HG03280 (cell line): ENCODE data around the gene SCD.
"Not testable (repeated sequence)": the region's sequence is repeated elsewhere in the genome, so short reads cannot be mapped to it uniquely, and the experiment has no call there.

Experiments used
- ATAC-seq: cut with Tn5 transposase; IDR thresholded peaks from one replicate; pipeline ENCODE4 v1.9.1; 2021; ENCODE audit warnings: mild to moderate bottlenecking, moderate library complexity; ENCODE audit not compliant: unreplicated experiment

The SCD gene

GRCh38 chr10:100359529-100360150 is 12.6 kb downstream of the SCD start:
- no peak for ATAC-seq

DNA sequence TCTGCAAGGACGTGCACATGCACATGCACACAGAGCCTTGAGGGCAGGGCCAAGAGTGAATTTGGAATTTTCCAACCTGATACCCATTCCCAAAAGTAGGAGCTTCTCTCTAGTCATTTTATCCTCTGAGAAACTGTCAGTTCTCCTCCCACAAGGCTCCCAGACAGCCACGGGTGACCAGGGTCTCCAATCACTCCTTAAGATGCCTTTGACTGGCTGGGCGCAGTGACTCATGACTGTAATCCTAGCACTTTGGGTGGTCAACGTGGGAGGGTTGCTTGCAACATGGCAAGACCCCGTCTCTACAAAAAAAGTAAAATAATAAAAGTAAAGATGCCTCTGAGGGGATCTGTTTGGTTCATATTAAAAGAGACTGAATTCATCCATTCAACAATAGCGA is 13.2 kb downstream of the SCD start:
- no peak for ATAC-seq

- no peak for ATAC-seq
These were observed 15.8 kb downstream of the SCD start for GRCh38 chr10:100362570-100363496.

- ATAC-seq: no peak
These were observed 17.1 kb downstream of the SCD start for GRCh38 chr10:100364175-100364574.

DNA sequence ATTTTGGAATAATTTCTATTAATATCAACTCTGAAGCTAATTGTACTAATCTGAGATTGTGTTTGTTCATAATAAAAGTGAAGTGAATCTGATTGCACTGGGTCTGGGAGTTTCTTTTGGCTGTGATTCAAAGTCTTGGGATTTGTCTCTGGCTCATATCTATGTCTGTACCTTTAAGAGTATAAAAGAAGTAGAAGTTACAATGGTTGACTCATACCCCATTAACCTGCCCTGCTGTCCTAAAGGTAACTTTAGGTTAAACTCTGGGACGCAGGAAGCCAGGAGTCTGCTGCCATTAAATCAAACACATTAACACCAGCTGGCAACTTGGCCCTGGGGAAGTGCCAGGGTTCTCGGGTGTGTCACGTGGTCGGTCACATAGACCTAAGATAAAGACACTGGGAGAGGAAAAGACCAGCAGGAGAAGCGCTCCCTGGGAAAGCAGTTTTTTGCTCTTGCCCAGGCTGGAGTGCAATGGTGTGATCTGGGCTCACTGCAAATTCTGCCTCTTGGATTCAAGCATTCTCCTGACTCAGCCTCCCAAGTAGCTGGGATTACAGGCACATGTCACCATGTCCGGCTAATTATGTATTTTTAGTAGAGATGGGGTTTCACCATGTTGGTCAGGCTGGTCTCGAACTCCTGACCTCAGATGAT is 17.8 kb downstream of the SCD start:
- ATAC-seq: no peak

- ATAC-seq: no peak
These were observed 21.7 kb downstream of the SCD start for GRCh38 chr10:100368721-100369120.

DNA sequence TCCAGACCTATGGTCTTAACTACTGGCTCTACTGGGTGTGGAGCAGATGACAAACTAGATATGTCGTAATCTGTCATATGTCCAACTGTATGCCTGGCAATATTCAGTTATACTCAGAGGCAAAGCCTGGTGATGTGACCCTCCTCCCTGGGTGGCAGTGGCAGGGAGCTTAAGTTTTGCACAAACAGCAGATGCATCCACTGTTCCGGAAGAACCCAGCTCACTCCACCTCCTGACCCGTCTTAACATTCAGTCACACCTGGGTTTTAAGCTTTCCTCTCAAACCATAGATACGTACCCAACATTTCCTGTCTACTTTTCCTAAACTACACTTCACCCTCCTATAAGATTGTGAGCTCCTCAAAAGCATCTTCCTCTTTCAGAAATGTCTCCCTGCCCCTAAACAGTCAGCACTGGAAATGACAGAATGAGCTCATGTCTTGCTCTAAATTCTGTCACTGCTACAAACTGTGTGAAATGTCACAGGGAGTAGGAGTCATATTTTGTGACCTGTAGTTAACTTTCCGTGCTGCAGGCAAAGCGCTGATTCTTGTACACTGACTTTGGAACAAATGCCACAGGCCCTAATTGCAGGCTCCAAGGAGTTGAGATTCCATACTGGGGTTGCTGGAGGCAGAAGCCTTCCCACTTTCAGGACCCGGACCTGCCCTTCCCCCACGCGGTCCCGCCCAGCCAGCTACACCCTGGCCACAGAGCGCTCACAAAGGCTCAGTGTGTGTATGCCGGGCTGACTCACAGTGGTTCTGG is 23.9 kb downstream of the SCD start:
- ATAC-seq: no peak

DNA sequence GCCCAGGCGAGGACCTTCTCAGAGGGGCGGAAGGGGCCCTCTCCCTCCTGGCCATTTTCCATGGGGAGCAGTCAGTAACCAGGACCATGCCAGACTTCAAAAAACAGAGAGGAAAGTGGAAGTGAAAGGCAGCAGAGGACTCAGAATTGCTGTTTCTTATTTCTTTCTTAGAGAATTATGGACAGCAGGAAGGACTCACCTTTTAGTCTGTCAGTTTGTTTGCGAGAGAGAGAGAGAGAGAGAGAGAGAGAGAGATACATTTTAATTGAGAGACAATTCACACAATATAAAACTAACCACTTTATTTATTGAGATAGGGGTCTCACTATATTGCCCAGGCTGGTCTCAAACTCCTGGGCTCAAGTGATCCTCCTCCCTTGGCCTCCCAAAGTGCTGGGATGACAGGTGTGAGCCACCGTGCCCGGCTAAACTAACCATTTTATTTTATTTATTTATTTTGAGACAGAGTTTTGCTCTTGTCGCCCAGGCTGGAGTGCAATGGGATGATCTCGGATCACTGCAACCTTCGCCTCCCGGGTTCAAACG is 24.5 kb downstream of the SCD start:
- ATAC-seq: no peak

GRCh38 chr10:100372415-100373297 is 25.6 kb downstream of the SCD start:
- ATAC-seq: no peak

DNA sequence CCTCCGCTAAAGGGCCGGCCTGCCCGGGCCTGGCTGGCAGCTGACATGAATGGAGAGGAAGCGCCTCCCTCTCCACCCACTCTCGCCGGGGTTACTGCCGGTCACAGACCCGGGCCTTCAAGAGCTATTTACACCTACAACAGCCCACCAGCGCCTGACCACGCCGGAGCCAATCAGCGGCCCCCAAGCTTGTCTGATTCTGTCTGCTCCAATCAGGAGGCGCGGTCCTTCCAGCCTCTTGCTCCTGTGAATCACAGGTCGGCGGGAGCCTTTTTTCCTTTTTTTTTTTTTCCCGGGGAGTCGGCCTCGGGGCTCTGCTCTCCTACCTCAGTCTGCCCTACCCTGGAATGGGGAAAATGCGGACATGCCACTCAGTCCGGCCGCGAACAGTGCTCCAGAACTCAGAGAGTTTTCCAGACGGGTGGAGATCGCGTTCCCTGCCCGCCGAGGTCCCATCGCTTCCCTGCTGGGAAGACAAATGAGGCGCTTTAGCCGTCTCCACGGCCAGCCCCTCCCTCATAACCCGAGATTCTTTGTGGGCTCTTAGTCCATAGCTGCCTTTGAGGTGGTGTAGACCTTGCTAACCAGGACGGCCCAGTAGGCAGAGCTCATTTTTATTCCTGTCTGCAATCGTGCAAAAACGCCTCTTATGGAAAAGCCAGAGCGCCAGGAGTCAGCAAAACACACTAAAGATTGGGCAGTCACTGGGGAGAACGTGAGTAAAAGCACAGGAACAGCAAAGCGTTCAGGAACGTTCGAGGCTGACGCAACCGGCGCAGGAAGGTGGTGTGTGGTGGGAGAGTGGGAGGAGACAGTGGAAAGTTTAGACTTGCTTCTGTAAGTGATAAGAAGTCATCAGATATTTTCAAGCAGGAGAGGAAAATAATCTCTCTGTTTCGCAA is 26.5 kb downstream of the SCD start:
- ATAC-seq: peak; percentile 96

DNA sequence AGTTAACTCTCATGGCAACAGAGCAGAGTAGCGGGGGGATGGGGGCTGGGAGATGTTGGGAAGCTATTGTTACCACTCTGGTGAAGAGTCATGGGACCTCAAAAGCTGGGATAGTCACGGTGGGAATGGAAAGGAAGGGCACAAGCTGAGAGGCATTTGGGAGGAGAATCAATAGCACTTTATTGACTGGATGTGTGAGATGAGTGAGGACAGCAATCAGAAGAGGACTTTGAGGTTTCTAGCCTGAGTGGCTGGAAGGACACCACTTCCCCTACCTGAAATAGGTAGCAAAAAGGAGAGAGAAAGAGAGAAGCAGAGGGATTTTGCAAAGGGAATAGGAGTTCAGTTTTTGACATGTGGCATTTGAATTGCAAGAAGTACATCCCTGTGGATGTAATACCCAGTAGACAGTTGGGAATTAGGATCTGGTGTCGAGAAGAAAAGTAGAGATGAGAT is 27.2 kb downstream of the SCD start:
- no peak for ATAC-seq

DNA sequence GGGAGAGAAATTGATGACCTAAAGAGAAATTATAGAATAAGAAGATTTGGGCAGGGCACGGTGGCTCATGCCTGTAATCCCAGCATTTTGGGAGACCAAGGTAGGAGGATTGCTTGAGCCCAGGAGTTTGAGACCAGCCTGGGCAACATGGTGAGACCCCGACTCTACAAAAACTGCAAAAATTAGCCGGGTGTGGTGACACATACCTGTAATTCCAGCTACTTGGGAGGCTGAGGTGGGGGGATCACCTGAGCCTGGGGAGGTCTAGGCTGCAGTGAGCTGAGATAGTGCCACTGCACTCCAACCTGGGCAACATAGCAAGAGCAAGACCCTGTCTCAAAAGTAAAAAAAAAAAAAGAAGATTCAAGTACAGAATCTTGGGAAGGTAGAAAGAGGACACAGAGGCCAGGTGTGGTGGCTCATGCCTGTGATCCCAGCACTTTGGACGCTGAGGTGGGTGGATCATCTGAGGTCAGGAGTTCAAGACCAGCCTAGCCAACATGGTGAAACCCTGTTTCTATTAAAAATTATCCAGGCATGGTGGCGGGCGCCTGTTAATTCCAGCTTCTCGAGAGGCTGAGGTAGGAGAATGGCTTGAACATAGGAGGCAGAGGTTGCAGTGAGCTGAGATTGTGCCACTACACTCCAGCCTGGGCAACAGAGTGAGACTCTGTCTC is 27.8 kb downstream of the SCD start:
- ATAC-seq: not testable (repeated sequence)

- ATAC-seq: not testable (repeated sequence)
These were observed 29.6 kb downstream of the SCD start for GRCh38 chr10:100376656-100377055.

DNA sequence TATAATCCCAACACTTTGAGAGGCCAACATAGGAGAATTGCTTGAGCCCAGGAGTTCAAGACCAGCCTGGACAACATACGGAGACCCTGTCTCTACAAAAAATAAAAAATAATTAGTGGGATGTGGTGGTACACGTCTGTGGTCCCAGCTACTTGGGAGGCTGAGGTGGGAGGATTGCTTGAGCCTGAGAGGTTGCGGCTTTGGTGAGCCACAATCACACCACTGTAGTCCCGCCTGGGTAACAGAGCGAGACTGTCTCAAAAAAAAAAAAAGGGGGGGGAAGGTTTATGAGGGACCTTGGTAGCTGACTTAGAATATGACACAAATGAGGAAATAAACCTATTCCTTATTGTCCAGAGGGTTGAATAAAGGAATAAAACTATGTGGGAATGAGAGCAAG is 30.8 kb downstream of the SCD start:
- no peak for ATAC-seq

DNA sequence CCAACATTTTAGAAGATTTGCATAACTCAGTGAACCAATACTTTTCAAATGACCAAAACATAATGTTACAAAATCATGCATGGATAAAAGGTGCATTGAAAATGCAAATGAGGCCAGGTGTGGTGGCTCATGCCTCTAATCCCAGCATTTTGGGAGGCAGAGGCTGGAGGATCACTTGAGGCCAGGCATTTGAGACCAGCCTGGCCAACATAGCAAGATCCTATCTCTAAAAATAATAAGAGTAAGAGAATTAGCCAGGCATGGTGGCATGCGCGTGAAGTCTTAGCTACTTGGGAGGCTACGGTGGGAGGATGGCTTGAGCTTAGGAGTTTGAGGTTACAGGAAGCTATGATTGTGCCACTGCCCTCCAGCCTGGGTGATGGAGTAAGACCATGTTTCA is 33.4 kb downstream of the SCD start:
- ATAC-seq: no peak

- no peak for ATAC-seq
These were observed 35.5 kb downstream of the SCD start for GRCh38 chr10:100382553-100382952.

- ATAC-seq: no peak
These were observed 36.2 kb downstream of the SCD start for GRCh38 chr10:100383251-100383650.
